HG03060 (cell line): Measurements from ENCODE around the gene ART1.

Experiments used
- ATAC-seq: cut with Tn5 transposase; IDR thresholded peaks from one replicate; pipeline ENCODE4 v1.9.1; 2021; ENCODE audit warnings: low read depth, moderate number of reproducible peaks; ENCODE audit not compliant: unreplicated experiment

Gene ART1

DNA sequence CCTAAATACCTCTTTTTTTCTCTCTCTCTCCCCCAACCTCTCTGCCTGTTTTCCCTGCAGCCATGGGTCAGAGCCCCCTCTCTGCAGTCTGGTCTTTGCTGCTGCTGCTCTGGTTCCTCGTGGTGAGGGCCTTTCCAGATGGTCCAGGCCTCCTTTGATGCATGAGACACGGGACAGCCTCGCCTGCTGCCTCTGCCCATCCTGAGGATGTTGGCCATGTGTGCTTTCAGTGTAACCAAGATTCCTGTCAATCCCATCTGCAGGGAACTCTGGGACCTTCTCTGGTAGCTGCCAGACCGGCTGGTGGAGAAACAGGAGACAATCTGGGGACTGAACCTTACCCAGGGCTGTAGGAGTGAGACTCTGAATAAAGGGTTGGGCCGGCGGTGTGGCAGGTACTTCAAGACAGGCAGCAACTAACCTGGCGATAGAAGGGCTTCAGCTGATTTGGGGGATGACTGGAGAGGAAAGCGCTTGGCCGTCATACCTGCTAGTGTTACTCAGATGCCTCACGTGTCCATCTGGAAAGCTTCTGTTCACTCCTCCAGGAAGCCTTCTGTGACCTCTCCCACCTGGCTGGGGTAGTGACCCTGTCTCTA, 19.2 kb downstream of the ART1 start:
- ATAC-seq: no peak

DNA sequence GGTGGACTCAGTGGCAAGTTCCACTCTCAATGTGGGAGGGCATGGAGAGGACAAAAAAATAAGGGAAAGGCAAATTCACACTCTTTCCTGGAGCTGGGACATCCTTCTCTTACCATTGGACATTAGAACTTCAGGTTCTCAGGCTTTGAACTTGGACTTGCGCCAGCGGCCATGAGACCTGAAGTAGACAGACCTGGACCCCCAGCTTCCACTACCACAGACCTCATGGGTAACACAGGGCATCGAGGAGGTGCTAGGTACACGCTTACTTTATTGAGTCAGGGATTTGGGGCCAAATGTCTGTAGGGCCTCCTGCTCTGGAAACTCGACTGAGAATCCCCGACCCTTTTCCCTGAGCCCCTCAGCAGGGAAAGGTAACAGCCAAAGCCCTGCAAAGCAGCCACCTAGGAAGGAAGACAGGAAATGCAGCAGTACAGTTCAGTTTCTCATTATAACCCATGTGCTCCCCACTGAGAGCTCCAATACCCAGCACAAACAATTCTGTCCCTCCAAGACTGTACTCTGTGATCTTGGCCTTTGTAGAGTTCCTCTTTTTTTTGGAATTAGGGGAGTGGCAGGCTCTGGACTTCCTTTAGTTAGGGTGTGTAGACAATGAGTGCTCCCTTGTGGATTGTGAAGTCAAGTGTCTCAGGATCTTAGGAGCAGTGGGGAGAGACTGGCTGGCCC, 20.6 kb downstream of the ART1 start:
- no peak for ATAC-seq

DNA sequence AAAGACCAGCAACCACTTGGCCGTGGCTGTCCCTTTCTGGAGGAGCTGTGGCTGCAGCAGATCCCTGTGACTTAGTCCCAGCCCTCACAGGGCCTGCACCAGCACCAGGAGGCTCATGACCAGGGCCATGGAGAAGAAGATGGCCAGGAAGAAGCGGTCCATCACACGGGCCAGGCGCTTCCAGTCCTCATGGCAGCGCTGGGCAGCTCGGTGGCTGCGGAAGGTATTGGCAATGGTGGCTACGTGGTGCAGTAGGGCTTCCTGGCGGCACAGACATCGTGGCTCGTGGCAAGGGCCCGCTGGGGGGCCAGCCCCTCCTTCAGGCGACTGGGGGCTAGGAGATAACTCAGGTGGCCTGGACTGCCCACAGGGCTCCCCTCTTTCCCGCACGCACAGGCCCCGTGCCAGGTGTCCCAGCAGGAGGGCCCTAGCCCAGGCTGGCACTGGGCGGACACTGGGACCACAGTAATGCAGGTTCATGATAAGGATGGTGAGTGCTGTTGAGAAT, 21.1 kb downstream of the ART1 start:
- ATAC-seq: no peak

DNA sequence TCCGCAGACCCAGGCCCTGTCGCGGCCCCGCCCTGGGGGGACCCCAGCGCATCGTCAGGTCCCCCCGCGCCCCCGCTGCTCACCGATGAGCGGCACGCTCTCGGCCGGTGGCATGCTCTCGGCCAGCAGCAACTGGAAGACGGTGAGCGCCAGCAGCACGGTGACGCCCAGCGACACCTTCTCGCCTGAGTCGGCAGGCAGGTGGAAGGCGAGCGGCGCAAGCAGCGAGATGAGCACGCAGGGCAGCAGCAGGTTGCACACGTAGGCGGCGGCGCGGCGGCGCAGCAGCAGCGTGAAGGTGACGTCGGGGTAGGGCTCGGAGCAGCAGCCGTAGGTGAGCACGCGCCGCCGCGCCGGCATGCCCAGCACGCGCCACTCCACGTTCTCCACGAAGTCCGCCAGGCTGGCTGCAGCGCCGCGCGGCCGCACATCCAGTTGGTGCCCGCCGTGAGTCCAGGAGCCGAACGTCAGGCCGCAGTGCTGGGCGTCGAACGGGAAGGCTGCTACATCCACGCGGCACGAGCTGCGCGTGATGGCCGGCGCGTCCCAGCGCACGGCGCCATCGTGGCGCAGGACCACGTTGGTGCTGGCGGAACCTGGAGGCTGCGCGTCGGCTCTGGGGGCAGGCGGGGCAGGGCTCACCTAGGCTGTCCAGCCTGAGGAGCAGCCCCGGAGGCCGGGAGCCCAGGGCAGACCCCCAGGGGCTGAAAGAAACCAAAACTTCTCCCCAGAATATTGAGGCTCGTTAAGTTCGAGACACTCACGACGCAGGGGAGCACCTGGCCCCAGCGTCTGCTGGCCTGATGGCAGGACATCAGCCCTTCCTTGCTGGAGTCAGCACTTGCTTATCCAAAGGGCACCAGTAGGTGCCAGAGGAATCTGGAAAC, 22.5 kb downstream of the ART1 start:
- no peak for ATAC-seq

DNA sequence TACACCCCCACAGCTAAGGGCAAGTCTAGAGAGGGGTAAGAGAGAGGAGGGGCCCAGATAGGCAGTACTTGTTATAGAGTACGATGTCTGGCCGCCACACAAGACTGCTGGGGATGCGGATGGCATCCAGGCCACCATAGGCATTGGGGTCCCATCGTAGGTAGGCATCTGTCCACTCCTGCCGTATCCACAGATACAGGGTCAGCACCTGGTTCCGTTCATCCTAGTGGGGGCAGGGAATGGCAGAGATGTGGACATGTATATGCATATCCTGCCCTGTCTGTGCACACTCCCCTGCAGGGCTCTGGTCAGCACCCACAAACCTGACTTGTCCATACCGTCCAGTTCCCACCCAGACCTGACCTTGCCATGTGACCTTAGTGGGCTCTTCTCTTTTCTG, 24.2 kb downstream of the ART1 start:
- ATAC-seq: no peak

DNA sequence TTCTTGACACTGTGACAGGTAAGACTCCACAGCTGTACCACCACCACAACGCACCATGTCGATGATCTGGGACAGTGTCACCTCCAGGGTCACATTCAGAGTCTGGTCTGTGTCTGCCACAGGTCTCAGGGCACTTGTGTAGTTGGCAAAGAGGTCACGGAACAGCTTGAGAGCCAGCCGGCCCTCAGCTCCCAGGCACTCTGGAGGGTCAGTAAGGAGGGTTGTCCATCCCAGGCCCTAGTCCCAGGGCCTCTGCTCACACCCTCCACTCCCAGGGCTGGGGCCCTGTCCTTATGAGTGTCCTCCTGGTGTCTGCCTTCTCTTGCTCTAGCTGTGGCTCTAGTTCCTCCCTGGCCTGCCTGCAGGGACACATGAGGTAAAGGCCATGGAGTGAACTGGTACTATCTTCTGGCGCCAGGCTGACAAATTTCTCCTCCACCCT, 24.8 kb downstream of the ART1 start:
- no peak for ATAC-seq

DNA sequence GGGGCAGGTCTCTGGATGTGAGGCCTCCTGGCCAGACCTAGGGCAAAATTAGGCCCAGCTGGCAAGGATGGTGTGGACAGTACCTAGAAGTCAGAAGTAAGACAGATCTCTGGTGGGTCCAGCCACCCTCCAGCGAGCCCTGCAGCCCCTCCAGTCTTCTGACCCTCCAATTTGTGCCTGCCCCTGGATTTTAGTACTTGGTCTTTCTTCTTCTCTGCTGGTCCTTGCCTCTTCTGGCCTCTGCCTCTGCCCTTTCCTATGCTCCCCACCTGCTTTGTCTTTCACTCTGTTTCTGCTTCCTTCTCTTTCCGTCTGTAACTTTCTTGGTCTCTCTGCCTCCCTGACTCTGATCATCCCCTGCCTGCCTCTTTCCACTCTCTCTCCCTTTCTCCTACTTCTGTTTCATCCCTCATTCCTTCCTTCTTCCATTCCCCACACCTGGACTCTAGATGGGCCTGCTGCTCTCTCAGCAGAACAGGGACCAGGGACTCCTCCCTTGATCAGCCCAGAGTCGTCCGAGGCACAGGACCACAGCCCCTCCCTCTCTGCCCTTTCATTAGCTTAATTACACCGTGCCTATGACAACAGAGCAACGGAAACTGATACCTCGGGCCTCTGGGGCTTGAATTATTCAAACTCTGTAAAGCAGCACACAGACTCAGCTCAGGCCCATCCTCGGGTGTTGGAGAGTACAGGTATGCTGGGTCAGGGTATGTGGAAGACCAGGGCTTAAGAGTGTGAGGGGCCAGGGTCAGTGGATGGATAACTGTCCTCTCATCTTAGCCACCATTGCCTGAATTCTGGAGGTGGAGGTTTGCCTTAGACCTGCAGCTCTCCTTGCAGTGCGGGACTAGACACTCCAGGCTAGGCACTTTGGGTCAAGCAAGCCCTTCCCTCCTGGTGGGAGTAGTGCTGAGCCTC, 26.7 kb downstream of the ART1 start, which contains the start of gene CHRNA10:
CHRNA10 (minus strand) TSS at position 51 of the 921 bp plus-strand sequence. CDS start 72 bp downstream, outside the sequence.
- ATAC-seq: no peak

DNA sequence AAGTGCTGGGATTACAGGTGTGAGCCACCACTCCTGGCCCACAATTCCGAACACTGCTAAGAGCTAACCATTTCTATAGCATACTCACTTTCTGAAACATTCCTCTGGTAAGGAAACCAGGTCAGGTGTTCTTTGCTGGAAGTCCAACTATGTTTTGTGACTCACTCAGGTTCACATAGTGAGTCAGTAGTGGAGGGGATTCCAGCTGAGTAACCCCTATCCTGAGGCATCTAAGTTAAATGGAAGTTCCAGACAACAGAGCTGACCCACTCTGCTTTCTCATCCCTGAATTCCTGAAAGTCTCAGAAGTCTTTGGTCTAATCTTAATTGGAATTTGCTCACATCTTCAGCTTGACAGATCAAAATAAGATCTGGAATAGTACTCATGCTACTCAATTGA, 29.3 kb downstream of the ART1 start:
- no peak for ATAC-seq

DNA sequence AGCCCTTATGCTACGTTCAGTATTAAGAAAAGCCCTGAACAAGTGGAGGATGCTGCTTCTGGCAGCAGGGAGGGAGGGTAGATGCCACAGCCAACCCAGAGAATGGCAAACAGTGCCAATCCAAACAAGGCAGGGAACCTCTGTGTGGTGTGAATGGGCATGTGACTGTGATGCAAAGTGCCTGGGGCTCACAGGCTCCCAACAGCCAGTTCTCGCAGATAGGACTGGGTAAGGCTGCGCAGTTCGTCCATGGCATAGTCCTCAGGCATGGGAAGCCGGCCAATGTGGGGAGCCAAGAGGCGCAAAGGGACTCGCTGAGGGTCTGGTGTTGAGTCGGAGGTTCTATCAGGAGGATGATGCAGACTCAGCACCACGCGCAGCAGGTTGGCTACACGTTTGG, 31.0 kb downstream of the ART1 start:
- no peak for ATAC-seq

DNA sequence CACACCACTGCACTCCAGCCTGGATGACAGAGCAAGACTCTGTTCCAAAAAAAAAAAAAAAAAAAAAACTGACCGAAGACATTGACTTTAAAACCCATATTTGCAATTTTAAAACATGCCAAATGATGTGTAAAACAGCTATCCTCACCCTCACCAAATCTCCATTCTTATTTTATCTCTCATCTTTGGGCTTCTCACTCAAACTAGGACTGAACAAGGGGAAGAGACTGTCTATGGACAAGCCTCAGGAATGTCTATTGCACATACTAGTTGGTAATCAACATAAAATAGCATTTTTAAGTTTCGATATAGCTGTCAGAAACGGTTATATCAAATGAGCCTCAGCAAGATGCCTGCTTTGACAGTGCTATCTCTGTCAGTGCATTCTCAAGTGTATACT, 34.1 kb downstream of the ART1 start:
- ATAC-seq: no peak

DNA sequence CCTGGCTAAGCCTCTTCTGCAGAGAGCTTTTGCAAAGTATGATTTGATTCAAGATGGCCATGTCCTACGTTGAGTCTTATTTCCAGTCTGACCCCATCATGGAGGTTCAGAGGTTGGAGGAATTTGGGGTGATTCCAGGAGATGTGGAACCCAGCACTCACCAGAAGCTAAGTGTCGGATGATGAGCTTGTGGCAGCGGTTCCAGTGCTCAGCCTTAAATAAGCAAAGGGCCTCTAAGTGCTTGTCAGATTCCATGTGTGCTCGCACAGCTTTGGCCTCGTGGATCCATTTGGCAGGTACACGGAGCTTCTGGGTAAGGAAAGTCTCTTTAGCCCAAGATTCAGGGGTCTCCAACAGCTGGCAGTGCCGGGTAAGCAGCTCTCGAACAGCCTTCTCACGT, 38.1 kb downstream of the ART1 start:
- ATAC-seq: no peak

DNA sequence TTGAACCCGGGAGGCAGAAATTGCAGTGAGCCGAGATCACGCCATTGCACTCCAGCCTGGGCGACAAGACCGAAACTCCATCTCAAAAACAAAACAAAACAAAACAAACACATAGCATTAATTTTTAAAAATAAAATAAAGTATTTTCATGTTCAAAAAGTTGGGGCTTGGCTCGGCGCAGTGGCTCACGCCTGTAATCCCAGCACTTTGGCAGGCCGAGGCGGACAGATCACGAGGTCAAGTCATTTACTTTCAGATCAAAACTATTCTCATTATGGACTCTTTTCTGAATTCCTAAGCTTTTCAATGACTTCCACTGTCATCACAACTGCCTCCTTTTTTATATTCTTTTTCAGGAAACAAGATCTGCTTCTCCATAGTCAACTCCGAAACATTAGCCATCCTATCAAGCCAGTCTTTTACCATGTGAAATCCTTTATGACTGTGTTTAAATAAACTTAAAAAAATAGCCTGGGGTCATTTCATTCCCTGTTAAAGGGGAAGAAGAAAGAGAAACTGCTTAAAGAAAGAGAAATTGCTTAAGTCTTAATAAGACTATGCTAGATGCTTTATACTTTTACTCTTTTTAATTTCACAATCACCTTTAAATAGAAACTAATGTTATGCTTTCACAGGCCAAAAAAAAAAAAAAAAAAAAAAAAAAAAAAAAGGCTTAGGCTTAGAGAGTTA, 39.3 kb downstream of the ART1 start:
- no peak for ATAC-seq

DNA sequence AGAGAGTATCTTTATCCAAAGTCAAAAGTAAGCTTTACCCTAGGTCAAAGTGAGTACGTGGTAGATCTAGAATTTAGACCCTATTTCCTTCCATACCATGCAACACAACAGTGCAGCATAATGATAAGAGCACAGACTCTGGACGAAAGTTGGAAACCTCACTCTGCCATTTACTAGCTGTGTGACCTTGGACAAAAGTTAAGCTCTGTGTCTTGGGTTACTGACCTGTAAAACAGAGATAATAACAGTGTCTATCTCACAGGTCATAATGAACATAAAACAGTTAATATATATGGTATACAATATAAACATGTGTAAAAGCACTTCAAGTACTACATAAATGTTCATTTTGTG, 39.9 kb downstream of the ART1 start:
- no peak for ATAC-seq

DNA sequence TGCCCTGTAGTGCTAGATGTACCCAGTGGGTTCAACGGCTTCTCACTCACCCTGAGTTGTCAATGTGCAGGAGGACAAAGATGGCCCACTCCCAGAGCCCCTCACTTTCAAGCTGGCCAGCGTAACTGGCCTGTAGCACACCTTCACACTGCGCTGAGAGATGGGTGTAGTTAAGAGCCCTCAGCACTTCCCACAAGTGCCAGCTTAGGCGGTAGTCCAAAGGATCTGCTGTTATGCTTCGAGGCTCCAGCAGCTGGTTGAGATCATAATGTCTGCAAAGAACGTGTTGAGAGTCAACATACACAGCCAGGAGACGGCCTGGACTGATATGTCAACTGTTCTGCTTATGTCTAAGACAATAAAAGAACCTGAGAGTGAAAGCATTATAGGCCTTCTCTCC, 41.0 kb downstream of the ART1 start:
- ATAC-seq: no peak

DNA sequence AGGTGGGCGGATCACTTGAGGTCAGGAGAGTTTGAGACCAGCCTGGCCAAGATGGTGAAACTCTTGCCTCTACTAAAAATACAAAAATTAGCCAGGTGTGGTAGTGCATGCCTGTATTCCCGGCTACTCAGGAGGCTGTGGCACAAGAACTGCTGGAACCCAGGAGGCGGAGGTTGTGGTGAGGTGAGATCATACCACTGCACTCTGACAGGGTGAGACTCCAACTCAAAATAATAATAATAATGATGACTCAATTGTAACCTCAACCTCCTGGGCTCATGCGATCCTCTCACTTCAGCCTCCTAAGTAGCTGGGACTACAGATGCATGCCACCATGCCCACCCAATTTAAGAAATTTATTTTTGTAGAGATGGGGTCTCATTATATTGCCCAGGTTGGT, 41.8 kb downstream of the ART1 start:
- no peak for ATAC-seq

DNA sequence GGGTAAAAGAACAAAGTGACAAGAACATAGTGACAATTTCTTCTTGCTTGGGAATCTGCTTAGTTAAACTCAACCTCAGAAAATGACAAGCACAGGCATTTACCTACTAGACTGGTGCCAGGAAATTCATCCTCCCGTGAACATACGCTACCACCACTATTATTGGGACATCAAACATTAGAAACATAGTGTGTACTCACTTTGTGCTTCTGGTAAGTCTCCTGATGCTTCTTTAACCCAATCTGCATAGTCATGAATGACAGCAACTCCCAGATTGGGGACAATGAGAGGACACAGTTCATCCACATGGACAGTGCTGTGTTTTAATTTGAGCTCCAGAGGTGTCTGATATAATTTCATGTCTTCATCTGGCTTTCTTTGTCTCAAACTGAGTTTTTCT, 55.5 kb downstream of the ART1 start:
- ATAC-seq: no peak

DNA sequence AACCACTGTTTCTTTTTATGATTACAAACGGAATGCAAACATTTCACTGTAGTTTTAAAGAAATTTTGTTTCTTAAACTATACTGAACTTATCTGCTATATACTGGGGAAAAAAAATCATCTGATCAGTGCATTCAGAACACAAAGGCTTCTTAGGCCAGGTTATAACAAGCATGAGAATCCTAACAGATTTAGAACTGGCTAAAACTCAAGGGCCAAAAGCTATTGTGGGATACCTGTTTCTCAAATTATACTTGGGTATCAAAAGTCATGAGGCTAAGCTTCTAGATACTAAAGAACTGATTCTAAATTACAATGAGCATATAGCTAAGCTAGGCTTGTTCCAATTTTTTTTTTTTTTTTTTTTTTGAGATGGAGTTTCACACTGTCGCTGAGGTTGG, 56.0 kb downstream of the ART1 start:
- no peak for ATAC-seq

DNA sequence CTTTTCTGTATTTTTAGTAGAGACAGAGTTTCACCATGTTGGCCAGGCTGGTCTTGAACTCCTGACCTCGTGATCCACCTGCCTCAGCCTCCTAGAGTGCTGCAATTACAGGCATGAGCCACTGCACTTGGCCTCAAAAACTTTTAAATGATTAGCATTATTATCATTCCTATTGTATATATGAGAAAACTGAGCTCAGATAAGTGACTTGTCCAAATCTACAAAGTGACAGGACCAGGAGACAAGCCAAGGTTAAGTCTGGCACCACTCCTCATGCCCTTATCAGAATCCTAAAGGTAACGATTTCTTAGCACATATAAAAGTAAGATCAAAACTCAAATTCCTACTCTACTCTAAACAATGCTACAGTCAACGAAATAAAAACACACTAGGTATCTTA, 58.5 kb downstream of the ART1 start:
- no peak for ATAC-seq

DNA sequence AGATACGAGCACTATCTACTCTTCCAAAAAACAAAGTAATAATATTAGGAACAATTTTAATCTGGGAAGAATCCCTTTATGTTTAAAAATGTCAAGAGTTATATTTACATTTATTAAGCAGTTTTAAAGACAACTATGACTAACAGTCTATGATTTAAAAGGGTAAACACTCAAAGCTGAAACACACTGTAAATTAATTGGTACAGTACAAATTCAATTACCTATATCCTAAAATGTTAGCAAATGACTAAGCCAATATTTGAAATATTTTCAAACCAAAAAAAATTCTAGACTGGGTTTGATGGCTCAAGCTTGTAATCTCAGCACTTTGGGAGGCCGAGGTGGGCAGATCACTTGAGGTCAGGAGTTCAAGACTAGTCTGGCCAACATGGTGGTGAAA, 62.2 kb downstream of the ART1 start:
- no peak for ATAC-seq

DNA sequence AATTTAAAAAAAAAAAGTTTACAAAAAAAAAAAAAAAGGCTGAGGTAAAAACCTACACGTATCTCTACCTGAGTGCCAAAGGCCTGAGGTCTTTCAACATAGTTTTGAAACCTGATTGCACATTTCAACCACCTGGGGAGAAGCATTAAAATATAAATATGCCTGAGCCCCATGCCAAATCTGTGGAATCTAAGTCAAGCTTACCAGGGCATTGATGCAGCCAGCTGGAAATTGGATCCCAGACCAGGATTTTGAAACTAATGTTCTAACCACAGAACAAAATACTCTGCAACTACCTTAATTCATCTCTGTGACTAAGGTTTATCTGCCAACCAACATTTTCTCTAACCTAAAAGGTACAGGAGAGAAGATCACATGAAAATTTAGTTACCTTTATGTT, 65.0 kb downstream of the ART1 start:
- no peak for ATAC-seq
